Thoracic aorta (tissue), 2 donors: ENCODE results near the gene NIPA2. TPM values are rescaled to one million over a fixed set of nuclear protein-coding genes. Genes with fewer than 3 reads are reported as not detected.

ENCODE experiments used
- ATAC-seq: fragments of 150-250 bp; one replicate; pipeline ENCODE4 v1.8.0; 2017; ENCODE audit warnings: low read depth; ENCODE audit not compliant: insufficient number of reproducible peaks, low FRiP score
- DNase-seq: peaks from one replicate; pipeline ENCODE4 v3.0.0-alpha.2; 2020; ENCODE audit warnings: low spot score
- H3K27ac ChIP-seq, 2 donors: fragments of 200-600 bp; sonication (generic); 1 replicate in 1 of 2; 2 replicates in 1 of 2; pipeline ENCODE4 v1.5.1; 2016; ENCODE audit warnings: mild to moderate bottlenecking in 2 of 2, moderate library complexity in 2 of 2
- H3K27me3 ChIP-seq: fragments of 200-600 bp; sonication (generic); replicated peaks from 2 replicates; pipeline ENCODE4 v1.6.0; 2016; ENCODE audit warnings: mild to moderate bottlenecking; ENCODE audit not compliant: insufficient read depth
- H3K36me3 ChIP-seq: fragments of 200-600 bp; sonication (generic); one replicate; pipeline ENCODE4 v1.5.1; 2016
- H3K4me1 ChIP-seq, 2 donors: fragments of 200-600 bp; sonication (generic); 1 replicate in 1 of 2; 2 replicates in 1 of 2; pipeline versions ENCODE4 v1.5.1 to v1.6.0; 2016; ENCODE audit warnings: low read depth in 2 of 2, mild to moderate bottlenecking in 1 of 2; ENCODE audit not compliant: control insufficient read depth in 1 of 2
- H3K4me3 ChIP-seq: fragments of 200-600 bp; sonication (generic); 2 replicates; pipeline ENCODE4 v1.5.1; 2016; ENCODE audit warnings: mild to moderate bottlenecking
- H3K9me3 ChIP-seq: fragments of 200-600 bp; sonication (generic); 2 replicates; pipeline ENCODE4 v1.5.1; 2016
- total RNA-seq, 2 donors: library from RNA; depleted of rRNA; stranded (reverse); fragments of >200 nt; gene quantifications; one replicate each; pipeline versions ENCODE4 v1.1.0 to v1.2.3, GENCODE V29; 2016
- TF ChIP-seq, protein P1 (sequence below): fragments of 200-600 bp; sonication (generic); IDR thresholded peaks from one replicate; pipeline ENCODE4 v1.5.1; 2019; ENCODE audit warnings: antibody characterized with exemption

Gene NIPA2
- total RNA-seq, 2 donors from 2014 or later = 40.5 to 42.1 TPM

GRCh38 chr15:22851513-22851912 lies 13.0 kb downstream of the NIPA2 start:
- Histone ChIP-seq H3K27me3 (no peaks in the 10 kb centered on the region), H3K4me1 (no peaks in the 10 kb centered on the region), H3K27ac (no peak overlapping the region), H3K4me3 (no peak overlapping the region), H3K36me3 (peaks cover 14% of the 10 kb centered on the region), H3K9me3 (no peaks in the 10 kb centered on the region)
- no peak for ATAC-seq
- TF ChIP-seq, protein P1, sequence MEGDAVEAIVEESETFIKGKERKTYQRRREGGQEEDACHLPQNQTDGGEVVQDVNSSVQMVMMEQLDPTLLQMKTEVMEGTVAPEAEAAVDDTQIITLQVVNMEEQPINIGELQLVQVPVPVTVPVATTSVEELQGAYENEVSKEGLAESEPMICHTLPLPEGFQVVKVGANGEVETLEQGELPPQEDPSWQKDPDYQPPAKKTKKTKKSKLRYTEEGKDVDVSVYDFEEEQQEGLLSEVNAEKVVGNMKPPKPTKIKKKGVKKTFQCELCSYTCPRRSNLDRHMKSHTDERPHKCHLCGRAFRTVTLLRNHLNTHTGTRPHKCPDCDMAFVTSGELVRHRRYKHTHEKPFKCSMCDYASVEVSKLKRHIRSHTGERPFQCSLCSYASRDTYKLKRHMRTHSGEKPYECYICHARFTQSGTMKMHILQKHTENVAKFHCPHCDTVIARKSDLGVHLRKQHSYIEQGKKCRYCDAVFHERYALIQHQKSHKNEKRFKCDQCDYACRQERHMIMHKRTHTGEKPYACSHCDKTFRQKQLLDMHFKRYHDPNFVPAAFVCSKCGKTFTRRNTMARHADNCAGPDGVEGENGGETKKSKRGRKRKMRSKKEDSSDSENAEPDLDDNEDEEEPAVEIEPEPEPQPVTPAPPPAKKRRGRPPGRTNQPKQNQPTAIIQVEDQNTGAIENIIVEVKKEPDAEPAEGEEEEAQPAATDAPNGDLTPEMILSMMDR = no peak
- DNase-seq = no peak

GRCh38 chr15:22855791-22856190 lies 17.3 kb downstream of the NIPA2 start:
- Histone ChIP-seq H3K4me1 (no peaks in the 10 kb centered on the region), H3K4me3 (no peak overlapping the region), H3K27ac (no peak overlapping the region), H3K27me3 (no peaks in the 10 kb centered on the region), H3K36me3 (peaks cover 16% of the 10 kb centered on the region), H3K9me3 (no peaks in the 10 kb centered on the region)
- TF ChIP-seq, protein P1 = no peak
- ATAC-seq (no peak), DNase-seq (no peak)

DNA sequence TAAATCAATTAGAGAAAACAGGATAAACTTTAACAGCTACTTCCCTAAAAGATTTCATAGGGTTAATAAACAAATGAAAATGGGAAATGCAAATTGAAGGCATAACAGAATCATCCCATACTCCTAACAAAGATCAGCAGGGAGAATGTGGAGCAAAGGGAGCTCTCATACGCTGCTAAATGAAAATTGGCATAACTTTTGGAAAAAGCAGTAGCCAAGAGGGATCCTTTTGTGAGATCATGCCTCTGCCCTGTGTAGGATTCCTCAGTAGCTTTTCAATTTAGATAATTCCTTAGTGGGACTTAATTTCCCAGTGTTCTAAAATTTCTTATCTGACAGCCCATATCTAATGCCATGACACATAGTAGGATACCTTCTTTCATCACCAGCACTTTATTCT lies 18.2 kb downstream of the NIPA2 start:
- Histone ChIP-seq H3K36me3 (peaks cover 16% of the 10 kb centered on the region), H3K4me1 (no peaks in the 10 kb centered on the region), H3K4me3 (no peak overlapping the region), H3K9me3 (no peaks in the 10 kb centered on the region), H3K27ac (no peak overlapping the region), H3K27me3 (no peaks in the 10 kb centered on the region)
- TF ChIP-seq, protein P1 = no peak
- DNase-seq (no peak), ATAC-seq (no peak)

- Histone ChIP-seq H3K36me3 (peaks cover 12% of the 10 kb centered on the region), H3K27ac (no peak overlapping the region), H3K9me3 (no peaks in the 10 kb centered on the region), H3K4me3 (no peak overlapping the region), H3K4me1 (no peaks in the 10 kb centered on the region), H3K27me3 (no peaks in the 10 kb centered on the region)
- no peak for DNase-seq
- ATAC-seq = no peak
- TF ChIP-seq, protein P1 = no peak
Measured at GRCh38 chr15:22861161-22861560, 22.7 kb downstream of the NIPA2 start.

DNA sequence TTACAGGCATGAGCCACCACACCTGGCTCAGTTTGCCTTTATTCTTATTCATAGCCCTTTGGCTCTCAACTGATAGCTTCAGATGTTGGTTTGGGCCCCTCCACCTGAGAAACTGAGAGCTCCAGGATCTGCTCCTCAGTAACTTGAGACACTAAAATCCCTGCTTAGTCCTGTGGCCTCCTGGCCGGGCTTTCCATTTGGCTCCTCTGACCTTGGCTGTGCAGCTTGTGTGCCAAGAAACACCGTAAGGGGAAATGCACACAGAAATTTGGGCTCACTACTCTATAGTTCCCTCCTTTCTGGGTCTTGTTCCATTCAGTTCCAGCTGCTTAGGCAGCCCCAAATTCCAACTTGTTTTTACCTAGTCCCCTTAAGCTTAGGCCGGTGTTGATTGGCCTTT lies 24.9 kb downstream of the NIPA2 start:
- ATAC-seq = no peak
- Histone ChIP-seq H3K4me3 (no peak overlapping the region), H3K27me3 (no peaks in the 10 kb centered on the region), H3K36me3 (peaks cover 21% of the 10 kb centered on the region), H3K9me3 (no peaks in the 10 kb centered on the region), H3K27ac (no peak overlapping the region), H3K4me1 (no peaks in the 10 kb centered on the region)
- TF ChIP-seq, protein P1 = no peak
- no peak for DNase-seq
